ENCODE results near the gene PAX5.

PAX5 gene

DNA sequence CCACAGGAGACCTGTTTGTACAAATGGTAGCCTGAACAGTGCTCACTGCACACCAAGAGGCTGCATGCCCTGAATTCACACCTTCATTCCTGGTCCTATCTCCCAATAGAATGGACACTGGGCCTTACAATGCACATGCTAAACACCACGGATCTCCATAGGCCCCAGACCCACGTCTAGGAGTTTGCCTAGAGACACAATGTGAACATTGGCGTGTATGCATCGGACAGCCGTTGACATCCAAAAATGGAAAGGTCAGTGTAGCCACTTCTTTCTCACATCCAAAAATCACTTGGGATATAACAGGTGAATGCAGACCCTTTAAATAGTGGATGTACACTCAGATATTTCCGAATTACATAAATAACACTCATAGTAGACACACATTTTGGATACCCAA is 927 bp downstream of the PAX5 start:
- no peak for TF ChIP-seq CTBP1 (IDR thresholded peaks at IDR 0.05; ENCODE audit: borderline replicate concordance)
- no peak for TF ChIP-seq SUZ12 (IDR thresholded peaks at IDR 0.05)
- TF ChIP-seq FOXM1 (IDR thresholded peaks at IDR 0.05; ENCODE audit: borderline replicate concordance) = no peak
- TF ChIP-seq ELF4 (IDR thresholded peaks at IDR 0.05) = no peak
- TF ChIP-seq PKNOX1 (IDR thresholded peaks at IDR 0.05) = no peak
- TF ChIP-seq NFRKB (IDR thresholded peaks at IDR 0.05) = no peak
- no peak for TF ChIP-seq FOXK2 (IDR thresholded peaks at IDR 0.05)
- TF ChIP-seq L3MBTL2 (conservative IDR thresholded peaks at IDR 0.05) = no peak
- no peak for TF ChIP-seq BHLHE40 (IDR thresholded peaks at IDR 0.05; ENCODE audit: borderline replicate concordance)
- no peak for TF ChIP-seq ARNT (IDR thresholded peaks at IDR 0.05)
- TF ChIP-seq HDGF (IDR thresholded peaks at IDR 0.05; ENCODE audit: borderline replicate concordance) = no peak
- TF ChIP-seq TARDBP (IDR thresholded peaks at IDR 0.05) = no peak
- TF ChIP-seq ZNF384 (IDR thresholded peaks at IDR 0.05) = no peak
- no peak for TF ChIP-seq FOXA1 (IDR thresholded peaks at IDR 0.05)
- TF ChIP-seq SP1 (IDR thresholded peaks at IDR 0.05) = no peak
- TF ChIP-seq LEF1 (IDR thresholded peaks at IDR 0.05; ENCODE audit: borderline replicate concordance) = no peak
- ChIA-PET POLR2A (no interaction called here), CTCF (no interaction called here)
- DNase-seq (ENCODE audit: extremely low spot score) = no peak

- CTCF ChIA-PET = no interaction called here
- POLR2A ChIA-PET = no interaction called here
- no peak for TF ChIP-seq L3MBTL2 (conservative IDR thresholded peaks at IDR 0.05)
- TF ChIP-seq PKNOX1 (IDR thresholded peaks at IDR 0.05) = no peak
- TF ChIP-seq CTBP1 (IDR thresholded peaks at IDR 0.05; ENCODE audit: borderline replicate concordance) = no peak
- TF ChIP-seq NFRKB (IDR thresholded peaks at IDR 0.05) = no peak
- TF ChIP-seq SUZ12 (IDR thresholded peaks at IDR 0.05) = no peak
- TF ChIP-seq HDGF (IDR thresholded peaks at IDR 0.05; ENCODE audit: borderline replicate concordance) = no peak
- DNase-seq (ENCODE audit: extremely low spot score) = no peak
Observed at GRCh38 chr9:37032713-37033112, 1.4 kb downstream of the PAX5 start.

DNA sequence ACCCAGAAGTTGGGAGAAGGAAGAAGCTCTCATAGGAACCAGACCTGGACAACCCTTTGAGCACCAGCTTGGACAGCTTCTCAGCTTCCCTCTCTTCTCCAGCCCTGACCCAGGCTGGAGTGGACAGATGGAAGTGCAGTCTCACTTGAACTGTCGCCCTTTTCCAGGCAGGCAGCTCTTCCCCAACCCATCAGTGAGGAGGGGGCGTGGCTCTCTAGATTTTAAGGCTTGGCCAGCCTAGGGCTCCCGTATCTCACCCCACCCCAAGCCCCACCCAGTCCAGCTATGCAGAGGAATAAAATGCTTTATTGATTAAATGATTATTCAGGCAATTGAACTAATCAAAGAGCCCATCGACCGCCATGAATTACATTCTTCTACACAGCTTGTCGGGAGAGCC is 2.2 kb downstream of the PAX5 start:
- ChIA-PET POLR2A (no interaction called here), CTCF (no interaction called here)
- no peak for TF ChIP-seq HDGF (IDR thresholded peaks at IDR 0.05; ENCODE audit: borderline replicate concordance)
- TF ChIP-seq L3MBTL2 (conservative IDR thresholded peaks at IDR 0.05) = no peak
- no peak for TF ChIP-seq FOXM1 (IDR thresholded peaks at IDR 0.05; ENCODE audit: borderline replicate concordance)
- TF ChIP-seq ZNF384 (IDR thresholded peaks at IDR 0.05) = no peak
- no peak for TF ChIP-seq SUZ12 (IDR thresholded peaks at IDR 0.05)
- no peak for TF ChIP-seq LEF1 (IDR thresholded peaks at IDR 0.05; ENCODE audit: borderline replicate concordance)
- no peak for DNase-seq (ENCODE audit: extremely low spot score)

DNA sequence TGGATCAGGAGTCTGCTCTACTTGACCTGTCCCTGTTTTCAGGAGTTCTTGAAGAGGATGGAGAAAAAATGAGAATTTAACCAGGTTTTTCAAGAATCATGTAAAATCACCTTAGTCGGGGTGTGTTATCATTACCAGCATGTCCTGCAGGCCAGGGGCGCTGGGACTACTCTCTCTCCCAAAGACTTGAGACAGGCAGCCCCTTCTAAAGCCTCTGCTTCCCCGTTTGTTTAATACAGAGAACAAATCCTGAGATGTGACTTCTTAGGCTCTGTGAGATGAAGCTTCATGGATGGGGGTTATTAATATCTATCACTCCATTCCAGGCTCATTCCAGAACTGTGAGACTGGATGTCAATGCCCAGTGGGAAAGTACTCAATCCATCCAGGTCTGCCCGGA is 3.0 kb downstream of the PAX5 start:
- no peak for DNase-seq (ENCODE audit: extremely low spot score)
- TF ChIP-seq ELF4 (IDR thresholded peaks at IDR 0.05) = no peak
- no peak for TF ChIP-seq ZNF384 (IDR thresholded peaks at IDR 0.05)
- no peak for TF ChIP-seq FOXA1 (IDR thresholded peaks at IDR 0.05)
- TF ChIP-seq NFRKB (IDR thresholded peaks at IDR 0.05) = no peak
- no peak for TF ChIP-seq SP1 (IDR thresholded peaks at IDR 0.05)
- no peak for TF ChIP-seq SUZ12 (IDR thresholded peaks at IDR 0.05)
- TF ChIP-seq ARNT (IDR thresholded peaks at IDR 0.05) = no peak
- TF ChIP-seq BHLHE40 (IDR thresholded peaks at IDR 0.05; ENCODE audit: borderline replicate concordance) = no peak
- TF ChIP-seq CTBP1 (IDR thresholded peaks at IDR 0.05; ENCODE audit: borderline replicate concordance) = no peak
- CTCF ChIA-PET = no interaction called here
- POLR2A ChIA-PET = no interaction called here

GRCh38 chr9:37030611-37030939 is 3.5 kb downstream of the PAX5 start:
- no peak for TF ChIP-seq ZNF384 (IDR thresholded peaks at IDR 0.05)
- no peak for TF ChIP-seq FOXA1 (IDR thresholded peaks at IDR 0.05)
- TF ChIP-seq FOXK2 (IDR thresholded peaks at IDR 0.05) = no peak
- no peak for TF ChIP-seq L3MBTL2 (conservative IDR thresholded peaks at IDR 0.05)
- no peak for TF ChIP-seq TARDBP (IDR thresholded peaks at IDR 0.05)
- no peak for TF ChIP-seq NFRKB (IDR thresholded peaks at IDR 0.05)
- TF ChIP-seq LEF1 (IDR thresholded peaks at IDR 0.05; ENCODE audit: borderline replicate concordance) = no peak
- no peak for TF ChIP-seq PKNOX1 (IDR thresholded peaks at IDR 0.05)
- TF ChIP-seq SP1 (IDR thresholded peaks at IDR 0.05) = no peak
- no peak for TF ChIP-seq HDGF (IDR thresholded peaks at IDR 0.05; ENCODE audit: borderline replicate concordance)
- TF ChIP-seq FOXM1 (IDR thresholded peaks at IDR 0.05; ENCODE audit: borderline replicate concordance) = no peak
- POLR2A ChIA-PET = no interaction called here
- DNase-seq (ENCODE audit: extremely low spot score) = no peak

GRCh38 chr9:37029776-37030610 is 4.1 kb downstream of the PAX5 start:
- no peak for TF ChIP-seq HDGF (IDR thresholded peaks at IDR 0.05; ENCODE audit: borderline replicate concordance)
- no peak for TF ChIP-seq CTBP1 (IDR thresholded peaks at IDR 0.05; ENCODE audit: borderline replicate concordance)
- no peak for TF ChIP-seq NFRKB (IDR thresholded peaks at IDR 0.05)
- TF ChIP-seq L3MBTL2 (conservative IDR thresholded peaks at IDR 0.05) = no peak
- no peak for TF ChIP-seq PKNOX1 (IDR thresholded peaks at IDR 0.05)
- no peak for TF ChIP-seq ZNF384 (IDR thresholded peaks at IDR 0.05)
- no peak for TF ChIP-seq TARDBP (IDR thresholded peaks at IDR 0.05)
- no peak for TF ChIP-seq FOXA1 (IDR thresholded peaks at IDR 0.05)
- DNase-seq (ENCODE audit: extremely low spot score) = no peak
- CTCF ChIA-PET = no interaction called here
- POLR2A ChIA-PET = no interaction called here

More at GRCh38 chr9:37030611-37030939, 3.5 kb downstream of the PAX5 start:
- CTCF ChIA-PET = no interaction called here
